Tibial nerve (tissue), 3 donors: ENCODE data around the gene KRTAP2-3.

Source experiments
- CTCF ChIP-seq, 5 experiments: fragments of 200-600 bp in 3 of 5; fragments of 450-650 bp in 2 of 5; sonication (generic) in 3 of 5; IDR thresholded peaks; one replicate each; pipeline ENCODE4 v1.5.1; 2016 to 2019; ENCODE audit warnings: antibody characterized with exemption in 5 of 5, mild to moderate bottlenecking in 3 of 5, moderate library complexity in 2 of 5
- POLR2A ChIP-seq, 2 donors: fragments of 450-650 bp; IDR thresholded peaks; one replicate each; pipeline ENCODE4 v1.6.1; 2017; ENCODE audit warnings: antibody characterized with exemption in 2 of 2, mild to moderate bottlenecking in 2 of 2, moderate library complexity in 2 of 2

GRCh38 chr17:41107941-41108450, 48.1 kb upstream of the KRTAP2-3 start:
- TF ChIP-seq CTCF (IDR thresholded peaks at IDR 0.05), result no peak
- no peak for TF ChIP-seq POLR2A (IDR thresholded peaks at IDR 0.05)
